DMS79 (cell line): ENCODE data around the gene NAPG.
"Not testable (repeated sequence)": the region's sequence is repeated elsewhere in the genome, so short reads cannot be mapped to it uniquely, and the experiment has no call there.

Experiments used
- DNase-seq: peaks from one replicate; lab custom pipeline; 2025; lab: John Stamatoyannopoulos, UW

Gene NAPG

GRCh38 chr18:10514601-10515000 is 11.2 kb upstream of the NAPG start:
- no peak for DNase-seq

- DNase-seq: no peak
These were observed 10.4 kb upstream of the NAPG start for GRCh38 chr18:10515456-10515855.

GRCh38 chr18:10516078-10516477 is 9.7 kb upstream of the NAPG start:
- DNase-seq: no peak

- no peak for DNase-seq
These were observed 7.1 kb upstream of the NAPG start for GRCh38 chr18:10518595-10519255.

GRCh38 chr18:10519366-10519765 is 6.5 kb upstream of the NAPG start:
- DNase-seq: no peak

- peak; percentile 64 for DNase-seq
These were observed 5.6 kb upstream of the NAPG start for GRCh38 chr18:10519999-10520935.

GRCh38 chr18:10521566-10521965 is 4.3 kb upstream of the NAPG start:
- no peak for DNase-seq

GRCh38 chr18:10522574-10522973 is 3.3 kb upstream of the NAPG start:
- no peak for DNase-seq

- DNase-seq: no peak
These were observed 2.3 kb upstream of the NAPG start for GRCh38 chr18:10523544-10523943.

- no peak for DNase-seq
These were observed 1.1 kb upstream of the NAPG start for GRCh38 chr18:10524507-10525370.

- DNase-seq: no peak
These were observed 496 bp upstream of the NAPG start for GRCh38 chr18:10525371-10525691.

GRCh38 chr18:10526561-10526949 is 728 bp downstream of the NAPG start:
- DNase-seq: no peak

GRCh38 chr18:10528439-10528838 is 2.6 kb downstream of the NAPG start:
- no peak for DNase-seq

GRCh38 chr18:10530002-10530401 is 4.2 kb downstream of the NAPG start:
- DNase-seq: no peak

- DNase-seq: no peak
These were observed 5.0 kb downstream of the NAPG start for GRCh38 chr18:10530852-10531251.

- no peak for DNase-seq
These were observed 7.3 kb downstream of the NAPG start for GRCh38 chr18:10533111-10533510.

GRCh38 chr18:10536280-10536679 is 10.5 kb downstream of the NAPG start:
- DNase-seq: no peak

GRCh38 chr18:10537765-10538164 is 11.9 kb downstream of the NAPG start:
- DNase-seq: no peak

GRCh38 chr18:10539124-10539523 is 13.3 kb downstream of the NAPG start:
- DNase-seq: not testable (repeated sequence)

- no peak for DNase-seq
These were observed 17.4 kb downstream of the NAPG start for GRCh38 chr18:10543277-10543676.

GRCh38 chr18:10544093-10544748 is 18.4 kb downstream of the NAPG start:
- DNase-seq: no peak
